WERI-Rb-1 (cell line): ENCODE data around the gene CCDC81.
A peak's percentile ranks its signal among the peaks of the same experiment; 100 is the strongest.
"Not testable (repeated sequence)": the region's sequence is repeated elsewhere in the genome, so short reads cannot be mapped to it uniquely, and the experiment has no call there.

Experiments
- DNase-seq: peaks from one replicate; pipeline ENCODE4 v3.0.0-alpha.2; 2020
- H3K27ac ChIP-seq: fragments of 250-450 bp; sonication (Bioruptor Pico); 2 replicates; pipeline ENCODE4 v1.5.1; 2020; ENCODE audit warnings: mild to moderate bottlenecking, moderate library complexity
- H3K27me3 ChIP-seq: fragments of 250-450 bp; sonication (Bioruptor Pico); 2 replicates; pipeline ENCODE4 v1.5.1; 2021; ENCODE audit warnings: mild to moderate bottlenecking, low read depth, moderate library complexity; ENCODE audit not compliant: insufficient read depth, severe bottlenecking
- H3K36me3 ChIP-seq: fragments of 250-450 bp; sonication (Bioruptor Pico); 2 replicates; pipeline ENCODE4 v1.5.1; 2020; ENCODE audit warnings: mild to moderate bottlenecking, moderate library complexity
- H3K4me3 ChIP-seq: 2 replicates; pipeline ENCODE4 v1.5.1; 2011; ENCODE audit warnings: low read depth, mild to moderate bottlenecking, control low read depth, low read length
- H3K9me3 ChIP-seq: fragments of 250-450 bp; sonication (Bioruptor Pico); 2 replicates; pipeline ENCODE4 v1.5.1; 2021; ENCODE audit warnings: mild to moderate bottlenecking, moderate library complexity; ENCODE audit not compliant: severe bottlenecking
- TF ChIP-seq, protein P1 (sequence below): IDR thresholded peaks from 2 replicates; pipeline ENCODE4 v1.5.1; 2011; ENCODE audit warnings: low read depth, mild to moderate bottlenecking, control low read depth, inconsistent platforms, low read length

The CCDC81 gene

DNA sequence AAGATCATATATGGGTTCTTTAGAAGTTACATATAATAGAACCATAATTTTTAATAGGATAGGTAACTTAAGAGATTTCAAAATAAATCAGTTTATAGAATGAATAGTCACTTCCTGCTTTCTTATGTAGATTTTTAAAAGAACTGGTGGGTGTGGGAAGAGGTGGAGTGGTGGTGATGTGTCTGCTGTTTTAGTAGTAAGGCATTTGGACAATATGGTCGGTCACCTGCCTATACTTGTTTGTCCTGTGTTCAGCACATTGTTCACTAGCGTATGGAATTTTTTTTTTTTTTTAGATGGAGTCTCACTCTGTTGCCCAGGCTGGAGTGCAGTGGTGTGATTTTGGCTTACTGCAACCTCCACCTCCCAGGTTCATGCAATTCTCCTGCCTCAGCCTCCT, 39.3 kb downstream of the CCDC81 start:
- Histone ChIP-seq H3K36me3 (no peaks in the 10 kb centered on the region), H3K27ac (no peak overlapping the region), H3K27me3 (no peaks in the 10 kb centered on the region), H3K4me3 (no peak overlapping the region), H3K9me3 (no peaks in the 10 kb centered on the region)
- TF ChIP-seq, protein P1, sequence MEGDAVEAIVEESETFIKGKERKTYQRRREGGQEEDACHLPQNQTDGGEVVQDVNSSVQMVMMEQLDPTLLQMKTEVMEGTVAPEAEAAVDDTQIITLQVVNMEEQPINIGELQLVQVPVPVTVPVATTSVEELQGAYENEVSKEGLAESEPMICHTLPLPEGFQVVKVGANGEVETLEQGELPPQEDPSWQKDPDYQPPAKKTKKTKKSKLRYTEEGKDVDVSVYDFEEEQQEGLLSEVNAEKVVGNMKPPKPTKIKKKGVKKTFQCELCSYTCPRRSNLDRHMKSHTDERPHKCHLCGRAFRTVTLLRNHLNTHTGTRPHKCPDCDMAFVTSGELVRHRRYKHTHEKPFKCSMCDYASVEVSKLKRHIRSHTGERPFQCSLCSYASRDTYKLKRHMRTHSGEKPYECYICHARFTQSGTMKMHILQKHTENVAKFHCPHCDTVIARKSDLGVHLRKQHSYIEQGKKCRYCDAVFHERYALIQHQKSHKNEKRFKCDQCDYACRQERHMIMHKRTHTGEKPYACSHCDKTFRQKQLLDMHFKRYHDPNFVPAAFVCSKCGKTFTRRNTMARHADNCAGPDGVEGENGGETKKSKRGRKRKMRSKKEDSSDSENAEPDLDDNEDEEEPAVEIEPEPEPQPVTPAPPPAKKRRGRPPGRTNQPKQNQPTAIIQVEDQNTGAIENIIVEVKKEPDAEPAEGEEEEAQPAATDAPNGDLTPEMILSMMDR = no peak
- no peak for DNase-seq

DNA sequence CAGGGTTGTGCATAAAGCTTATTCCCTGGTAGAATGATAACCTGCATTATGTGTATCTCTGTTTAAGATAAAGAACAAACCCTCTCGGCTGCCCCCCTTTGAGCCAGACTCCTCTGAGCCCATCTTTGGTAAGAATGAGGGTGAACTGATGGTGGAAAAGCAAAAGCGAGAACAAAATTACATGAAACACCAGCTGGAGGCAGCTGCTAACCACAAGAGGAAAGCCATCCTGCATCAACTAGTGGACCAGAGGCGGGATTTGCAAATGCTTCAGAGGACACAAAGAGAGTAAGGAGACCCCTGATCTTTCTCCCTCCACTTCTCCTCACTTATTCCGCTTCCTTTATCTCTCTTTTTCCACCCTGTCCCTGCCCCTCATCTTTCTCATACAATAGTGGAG, 40.3 kb downstream of the CCDC81 start:
- Histone ChIP-seq H3K9me3 (no peaks in the 10 kb centered on the region), H3K27me3 (no peaks in the 10 kb centered on the region), H3K27ac (no peak overlapping the region), H3K4me3 (no peak overlapping the region), H3K36me3 (no peaks in the 10 kb centered on the region)
- TF ChIP-seq, protein P1 = no peak
- DNase-seq = no peak

DNA sequence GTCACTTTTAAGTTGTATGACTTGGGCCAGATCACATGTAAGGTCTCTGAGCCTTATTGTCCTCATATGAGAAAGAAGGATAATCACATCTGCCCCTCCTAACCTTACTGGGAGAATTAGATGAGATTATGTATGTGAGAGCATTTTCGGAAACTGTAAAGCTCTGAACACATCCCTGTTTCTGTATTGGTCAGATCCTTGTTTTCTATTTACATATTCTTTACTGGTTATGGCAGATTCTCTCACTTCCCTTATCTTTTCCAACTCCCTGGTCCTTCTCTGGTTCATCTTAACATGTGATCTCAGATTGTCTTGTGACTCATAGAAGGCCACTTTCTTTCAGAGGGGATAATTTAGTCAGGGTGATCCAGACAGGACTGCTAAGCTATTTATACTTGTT, 41.8 kb downstream of the CCDC81 start:
- H3K4me3 ChIP-seq = no peak overlapping the region
- TF ChIP-seq, protein P1 = no peak
- H3K9me3 ChIP-seq = no peaks in the 10 kb centered on the region
- DNase-seq = no peak
- H3K36me3 ChIP-seq = no peaks in the 10 kb centered on the region
- H3K27me3 ChIP-seq = no peaks in the 10 kb centered on the region
- no peak overlapping the region for H3K27ac ChIP-seq

DNA sequence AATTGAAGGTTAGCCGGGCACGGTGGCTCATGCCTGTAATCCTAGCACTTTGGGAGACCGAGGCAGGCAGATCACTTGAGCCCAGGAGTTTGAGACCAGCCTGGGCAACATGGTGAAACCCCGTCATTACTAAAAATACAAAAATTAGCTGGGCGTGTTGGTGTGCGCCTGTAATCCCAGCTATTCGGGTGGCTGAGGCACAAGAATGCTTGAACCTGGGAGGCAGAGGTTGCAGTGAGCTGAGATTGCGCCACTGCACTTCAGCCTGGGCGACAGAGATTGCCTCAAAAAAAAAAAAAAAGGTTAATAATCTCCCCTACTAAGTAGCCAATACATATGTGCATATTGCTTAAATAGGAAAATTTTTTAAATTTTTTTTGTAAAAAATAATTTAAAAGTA, 42.3 kb downstream of the CCDC81 start:
- not testable (repeated sequence) for H3K27ac ChIP-seq, H3K27me3 ChIP-seq, H3K9me3 ChIP-seq, H3K4me3 ChIP-seq, DNase-seq, H3K36me3 ChIP-seq

DNA sequence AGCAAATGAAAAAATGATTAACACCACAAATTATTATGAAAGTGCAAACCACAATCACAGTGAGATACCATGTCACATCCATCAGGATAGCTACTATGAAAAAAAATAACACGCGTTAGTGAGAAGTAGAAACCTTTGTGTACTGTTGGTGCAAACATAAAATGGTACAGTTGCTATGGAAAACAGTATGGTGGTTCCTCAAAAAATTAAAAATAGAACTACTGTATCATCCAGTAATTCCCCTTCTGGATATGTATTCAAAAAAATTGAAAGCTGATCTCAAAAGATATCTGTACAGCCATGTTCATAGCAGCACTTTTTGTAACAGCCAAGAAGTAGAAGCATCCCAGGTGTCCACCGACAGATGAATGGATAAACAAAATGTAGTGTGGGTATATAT, 43.4 kb downstream of the CCDC81 start:
- TF ChIP-seq, protein P1 = no peak
- no peak overlapping the region for H3K4me3 ChIP-seq
- no peaks in the 10 kb centered on the region for H3K27me3 ChIP-seq
- H3K27ac ChIP-seq = no peak overlapping the region
- H3K36me3 ChIP-seq = no peaks in the 10 kb centered on the region
- H3K9me3 ChIP-seq = no peaks in the 10 kb centered on the region
- no peak for DNase-seq

DNA sequence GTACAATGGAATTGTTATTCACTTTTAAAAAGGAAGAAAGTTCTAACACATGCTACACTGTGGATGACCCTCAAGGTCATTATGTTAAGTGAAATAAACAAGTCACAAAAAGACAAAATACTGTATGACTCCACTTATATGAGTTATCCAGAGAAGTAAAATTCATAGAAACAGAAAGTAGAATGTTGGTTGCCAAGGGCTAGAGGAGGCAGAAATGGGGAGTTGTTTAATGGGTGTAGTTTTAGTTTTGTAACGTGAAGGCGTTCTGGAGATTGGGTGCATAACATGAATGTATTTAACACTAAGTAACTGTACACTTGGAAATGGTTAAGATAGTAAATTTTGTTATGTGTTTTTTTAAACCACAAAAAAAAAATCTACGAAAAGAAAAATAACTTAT, 43.8 kb downstream of the CCDC81 start:
- Histone ChIP-seq H3K27ac (no peak overlapping the region), H3K27me3 (no peaks in the 10 kb centered on the region), H3K9me3 (no peaks in the 10 kb centered on the region), H3K4me3 (no peak overlapping the region), H3K36me3 (no peaks in the 10 kb centered on the region)
- DNase-seq = no peak
- TF ChIP-seq, protein P1 = no peak

DNA sequence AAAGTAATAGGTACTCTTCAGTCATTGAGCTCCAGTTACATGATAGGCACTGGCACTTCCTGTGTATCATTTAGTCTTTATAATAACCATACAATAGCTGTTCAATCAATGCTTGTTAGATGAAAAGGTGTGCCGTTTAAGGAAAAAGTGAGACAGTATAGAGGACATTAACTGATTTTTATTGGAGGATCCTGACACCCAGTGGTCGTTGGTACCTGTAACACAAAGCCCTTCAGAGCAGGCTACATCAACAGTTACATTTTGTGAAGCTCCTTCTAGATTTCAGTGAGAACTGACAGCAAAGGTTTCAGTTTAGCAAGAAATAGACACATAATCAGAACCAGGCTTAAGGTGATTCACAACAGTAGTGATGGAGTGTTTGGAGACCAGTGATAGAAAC, 44.2 kb downstream of the CCDC81 start:
- Histone ChIP-seq H3K36me3 (no peaks in the 10 kb centered on the region), H3K27me3 (no peaks in the 10 kb centered on the region), H3K9me3 (no peaks in the 10 kb centered on the region), H3K27ac (no peak overlapping the region), H3K4me3 (no peak overlapping the region)
- TF ChIP-seq, protein P1 = peak; percentile 32; the same call in 1 of the 2 replicates
- no peak for DNase-seq
